MM.1S (cell line): ENCODE results near the gene RPL36AL.
A peak's percentile ranks its signal among the peaks of the same experiment; 100 is the strongest.

Source experiments
- DNase-seq: peaks from one replicate; pipeline ENCODE4 v3.0.0-alpha.2; 2015
- H2AFZ ChIP-seq: fragments of 300-600 bp; sonication (generic); 2 replicates; pipeline ENCODE4 v1.6.0; 2016; ENCODE audit warnings: antibody characterized with exemption, low read length
- H3F3A ChIP-seq: fragments of 300-600 bp; sonication (generic); 2 replicates; pipeline ENCODE4 v1.6.1; 2016; ENCODE audit warnings: mild to moderate bottlenecking, antibody characterized with exemption, low read length, moderate library complexity, mixed read lengths; ENCODE audit not compliant: insufficient read depth
- H3K27ac ChIP-seq: fragments of 300-600 bp; sonication (generic); 2 replicates; pipeline ENCODE4 v1.5.1; 2016; ENCODE audit warnings: mild to moderate bottlenecking, low read length
- H3K27me3 ChIP-seq: fragments of 300-600 bp; sonication (generic); replicated peaks from 2 replicates; pipeline ENCODE4 v1.6.0; 2016; ENCODE audit warnings: low read length; ENCODE audit not compliant: insufficient read depth
- H3K36me3 ChIP-seq: fragments of 300-600 bp; sonication (generic); replicated peaks from 2 replicates; pipeline ENCODE4 v1.6.1; 2016; ENCODE audit warnings: mild to moderate bottlenecking, low read length, mixed read lengths; ENCODE audit not compliant: insufficient read depth
- H3K4me1 ChIP-seq: fragments of 300-600 bp; sonication (generic); 2 replicates; pipeline ENCODE4 v1.6.1; 2016; ENCODE audit warnings: low read length, mixed read lengths
- H3K4me2 ChIP-seq: fragments of 300-600 bp; sonication (generic); 2 replicates; pipeline ENCODE4 v1.6.0; 2016; ENCODE audit warnings: low read depth, low read length
- H3K4me3 ChIP-seq: fragments of 300-600 bp; sonication (generic); 2 replicates; pipeline ENCODE4 v1.5.1; 2016; ENCODE audit warnings: low read length, mixed read lengths
- H3K79me2 ChIP-seq: fragments of 300-600 bp; sonication (generic); 2 replicates; pipeline ENCODE4 v1.6.1; 2016; ENCODE audit warnings: mixed run types, low read length, mixed read lengths
- H3K9ac ChIP-seq: fragments of 300-600 bp; sonication (generic); 2 replicates; pipeline ENCODE4 v1.6.1; 2016; ENCODE audit warnings: low read length, mixed read lengths
- H3K9me2 ChIP-seq: fragments of 300-600 bp; sonication (generic); replicated peaks from 2 replicates; pipeline ENCODE4 v1.6.1; 2016; ENCODE audit warnings: mild to moderate bottlenecking, low read length, mixed read lengths; ENCODE audit not compliant: insufficient read depth
- H3K9me3 ChIP-seq: fragments of 300-600 bp; sonication (generic); replicated peaks from 2 replicates; pipeline ENCODE4 v1.6.1; 2016; ENCODE audit warnings: mild to moderate bottlenecking, low read length, mixed read lengths; ENCODE audit not compliant: insufficient read depth
- H4K20me1 ChIP-seq: fragments of 300-600 bp; sonication (generic); 2 replicates; pipeline ENCODE4 v1.6.1; 2016; ENCODE audit warnings: mild to moderate bottlenecking, low read length, moderate library complexity, mixed read lengths; ENCODE audit not compliant: insufficient read depth
- CTCF ChIP-seq: fragments of 300-600 bp; sonication (generic); IDR thresholded peaks from 2 replicates; pipeline ENCODE4 v1.5.1; 2016; ENCODE audit warnings: antibody characterized with exemption, low read length, mixed read lengths
- EZH2 ChIP-seq: fragments of 300-600 bp; sonication (generic); optimal IDR thresholded peaks from 2 replicates; pipeline ENCODE3; 2017; ENCODE audit warnings: low read depth, mild to moderate bottlenecking, antibody characterized with exemption, low read length, mixed read lengths
- EZH2phosphoT487 ChIP-seq: fragments of 300-600 bp; sonication (generic); IDR thresholded peaks from 2 replicates; pipeline ENCODE4 v1.6.1; 2018; ENCODE audit warnings: antibody characterized with exemption, low read length

RPL36AL gene

GRCh38 chr14:49640540-49641417 lies 20.4 kb upstream of the RPL36AL start:
- no peak for DNase-seq
- peaks cover 15% of the 10 kb centered on the region for H3K4me1 ChIP-seq
- no peak overlapping the region for H2AFZ ChIP-seq
- no peaks in the 10 kb centered on the region for H3K36me3 ChIP-seq
- H3K4me3 ChIP-seq = no peak overlapping the region
- no peaks in the 10 kb centered on the region for H4K20me1 ChIP-seq
- H3K27me3 ChIP-seq = no peaks in the 10 kb centered on the region
- peaks cover 14% of the 10 kb centered on the region; the same call in 1 of the 2 replicates for H3F3A ChIP-seq
- no peaks in the 10 kb centered on the region for H3K9me2 ChIP-seq
- no peaks in the 10 kb centered on the region for H3K9me3 ChIP-seq
- TF ChIP-seq EZH2 = no peak
- peaks cover 12% of the 10 kb centered on the region for H3K79me2 ChIP-seq
- H3K4me2 ChIP-seq = peak overlapping the region; percentile 52; the same call in 1 of the 2 replicates
- H3K9ac ChIP-seq = no peak overlapping the region
- H3K27ac ChIP-seq = peak overlapping the region; percentile 38; the same call in 1 of the 2 replicates

GRCh38 chr14:49637534-49638078 lies 17.2 kb upstream of the RPL36AL start:
- Histone ChIP-seq H3K9me2 (no peaks in the 10 kb centered on the region), H3K9me3 (no peaks in the 10 kb centered on the region), H4K20me1 (no peaks in the 10 kb centered on the region), H3K4me1 (peaks cover 15% of the 10 kb centered on the region), H3K36me3 (no peaks in the 10 kb centered on the region), H3K79me2 (peaks cover 22% of the 10 kb centered on the region), H3K4me3 (no peak overlapping the region), H3K27me3 (no peaks in the 10 kb centered on the region), H3F3A (peaks cover 23% of the 10 kb centered on the region), H3K9ac (no peak overlapping the region), H3K27ac (no peak overlapping the region), H2AFZ (no peak overlapping the region), H3K4me2 (no peak overlapping the region)
- TF ChIP-seq EZH2 (no peak), CTCF (no peak), EZH2phosphoT487 (no peak)
- DNase-seq = no peak

- no peaks in the 10 kb centered on the region for H3K27me3 ChIP-seq
- DNase-seq = no peak
- no peaks in the 10 kb centered on the region for H3K9me3 ChIP-seq
- no peak overlapping the region for H3K4me3 ChIP-seq
- no peak overlapping the region for H3K27ac ChIP-seq
- H4K20me1 ChIP-seq = no peaks in the 10 kb centered on the region
- H3K4me1 ChIP-seq = peaks cover 8% of the 10 kb centered on the region
- no peak overlapping the region for H2AFZ ChIP-seq
- no peak overlapping the region for H3K4me2 ChIP-seq
- H3K79me2 ChIP-seq = peaks cover 27% of the 10 kb centered on the region
- H3K9ac ChIP-seq = no peak overlapping the region
- TF ChIP-seq CTCF (no peak), EZH2 (no peak), EZH2phosphoT487 (no peak)
- no peaks in the 10 kb centered on the region for H3K9me2 ChIP-seq
- H3K36me3 ChIP-seq = no peaks in the 10 kb centered on the region
- H3F3A ChIP-seq = peaks cover 18% of the 10 kb centered on the region
These were observed 16.4 kb upstream of the RPL36AL start for GRCh38 chr14:49636866-49637265.
